AG09309 (cell line): ENCODE data around the gene PDIA4.

Experiments used
- DNase-seq: peaks from one replicate; pipeline ENCODE4 v3.0.0-alpha.2; 2010; ENCODE audit warnings: low read depth
- H3K4me3 ChIP-seq: 2 replicates; pipeline ENCODE4 v1.5.1; 2011; ENCODE audit warnings: mild to moderate bottlenecking, low read depth, low read length, moderate library complexity; ENCODE audit not compliant: control insufficient read depth
- TF ChIP-seq, protein P1 (sequence below): IDR thresholded peaks from 2 replicates; pipeline ENCODE4 v1.5.1; 2011; ENCODE audit warnings: mild to moderate bottlenecking, low read depth, low read length, inconsistent platforms; ENCODE audit not compliant: insufficient read depth, control insufficient read depth; ENCODE audit errors: missing control alignments

PDIA4 gene

DNA sequence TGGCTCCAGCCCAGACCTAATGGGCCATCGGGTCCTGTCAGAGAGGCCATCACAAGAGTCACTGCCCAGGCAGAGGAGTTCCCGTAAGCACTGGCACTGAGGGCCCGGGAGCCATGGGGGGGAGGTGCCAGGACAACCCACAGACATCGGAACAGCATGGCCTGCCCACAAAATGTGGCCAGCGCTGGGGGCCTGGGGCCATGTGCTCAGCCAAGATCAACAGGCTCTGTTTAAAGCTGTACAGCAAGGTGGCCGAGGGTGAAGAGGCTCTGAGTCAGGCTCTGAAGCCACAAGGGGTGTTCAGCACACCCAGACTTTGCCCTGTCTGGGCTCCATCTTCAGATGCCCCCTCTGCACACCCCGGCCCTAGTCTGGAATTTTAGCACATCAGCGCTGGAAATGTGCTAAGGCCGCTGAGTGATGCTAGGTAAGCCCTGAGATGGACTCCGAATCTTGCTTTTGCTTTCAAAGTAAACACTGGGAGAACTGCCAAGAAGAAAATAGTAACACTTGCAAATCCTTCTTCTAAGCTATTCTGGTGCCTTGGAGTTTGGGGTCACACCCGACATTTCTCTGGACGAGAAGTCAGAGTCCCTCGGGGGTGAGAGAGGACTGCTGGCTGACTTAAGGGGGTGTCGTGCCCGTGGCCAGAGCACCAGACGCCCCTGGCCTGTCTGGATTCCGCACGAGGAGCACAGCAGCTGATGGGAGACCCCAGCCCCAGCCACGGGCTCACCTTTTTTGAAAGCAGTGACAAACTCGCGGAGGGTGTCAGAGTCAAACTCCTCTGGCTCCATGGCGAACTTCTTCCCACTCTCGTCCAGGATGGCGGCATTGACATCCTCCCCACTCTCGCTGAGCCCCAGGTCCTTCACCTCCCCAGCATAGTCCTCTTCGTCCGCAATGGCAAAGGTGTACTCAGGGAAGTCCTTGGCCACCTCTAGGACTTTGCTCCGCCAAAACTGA, 23.6 kb downstream of the PDIA4 start:
- no peak for DNase-seq
- no peak overlapping the region for H3K4me3 ChIP-seq
- TF ChIP-seq, protein P1, sequence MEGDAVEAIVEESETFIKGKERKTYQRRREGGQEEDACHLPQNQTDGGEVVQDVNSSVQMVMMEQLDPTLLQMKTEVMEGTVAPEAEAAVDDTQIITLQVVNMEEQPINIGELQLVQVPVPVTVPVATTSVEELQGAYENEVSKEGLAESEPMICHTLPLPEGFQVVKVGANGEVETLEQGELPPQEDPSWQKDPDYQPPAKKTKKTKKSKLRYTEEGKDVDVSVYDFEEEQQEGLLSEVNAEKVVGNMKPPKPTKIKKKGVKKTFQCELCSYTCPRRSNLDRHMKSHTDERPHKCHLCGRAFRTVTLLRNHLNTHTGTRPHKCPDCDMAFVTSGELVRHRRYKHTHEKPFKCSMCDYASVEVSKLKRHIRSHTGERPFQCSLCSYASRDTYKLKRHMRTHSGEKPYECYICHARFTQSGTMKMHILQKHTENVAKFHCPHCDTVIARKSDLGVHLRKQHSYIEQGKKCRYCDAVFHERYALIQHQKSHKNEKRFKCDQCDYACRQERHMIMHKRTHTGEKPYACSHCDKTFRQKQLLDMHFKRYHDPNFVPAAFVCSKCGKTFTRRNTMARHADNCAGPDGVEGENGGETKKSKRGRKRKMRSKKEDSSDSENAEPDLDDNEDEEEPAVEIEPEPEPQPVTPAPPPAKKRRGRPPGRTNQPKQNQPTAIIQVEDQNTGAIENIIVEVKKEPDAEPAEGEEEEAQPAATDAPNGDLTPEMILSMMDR, result no peak

DNA sequence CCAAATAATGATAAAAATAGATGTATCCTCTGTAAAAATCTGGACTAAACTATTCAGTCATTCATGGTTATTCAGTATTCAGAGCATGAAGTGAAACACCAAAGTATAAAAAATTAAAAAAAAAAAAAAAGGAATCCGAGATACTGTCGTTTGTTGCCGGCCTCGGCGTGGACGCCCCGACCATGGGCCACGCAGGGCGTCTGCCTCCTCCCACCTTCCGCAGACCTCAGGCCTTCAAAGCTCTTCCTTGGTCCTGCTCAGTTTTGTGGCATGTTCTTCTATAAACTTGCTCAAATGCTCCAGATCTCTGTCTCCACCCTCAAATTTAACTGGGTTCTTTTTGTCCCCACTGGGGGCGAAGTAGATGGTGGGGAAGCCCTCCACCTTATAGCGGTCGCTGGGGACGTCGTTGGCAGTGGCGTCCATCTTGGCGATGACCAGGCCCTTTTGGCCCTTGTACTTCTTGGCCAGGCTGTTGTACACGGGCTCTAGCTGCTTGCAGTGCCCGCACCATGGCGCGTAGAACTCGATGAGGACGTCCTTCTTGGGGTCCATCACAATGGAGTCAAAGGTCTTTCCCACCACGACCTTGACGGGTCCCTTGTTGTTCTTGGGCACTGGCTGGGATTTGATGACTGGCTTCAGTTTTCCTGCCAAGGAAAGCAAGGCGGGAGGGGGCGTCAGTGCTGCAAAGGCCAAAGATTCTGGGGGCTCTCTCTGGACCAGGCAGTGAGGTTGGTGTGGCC, 24.6 kb downstream of the PDIA4 start:
- DNase-seq, result no peak
- no peak overlapping the region for H3K4me3 ChIP-seq
- TF ChIP-seq, protein P1, result no peak

DNA sequence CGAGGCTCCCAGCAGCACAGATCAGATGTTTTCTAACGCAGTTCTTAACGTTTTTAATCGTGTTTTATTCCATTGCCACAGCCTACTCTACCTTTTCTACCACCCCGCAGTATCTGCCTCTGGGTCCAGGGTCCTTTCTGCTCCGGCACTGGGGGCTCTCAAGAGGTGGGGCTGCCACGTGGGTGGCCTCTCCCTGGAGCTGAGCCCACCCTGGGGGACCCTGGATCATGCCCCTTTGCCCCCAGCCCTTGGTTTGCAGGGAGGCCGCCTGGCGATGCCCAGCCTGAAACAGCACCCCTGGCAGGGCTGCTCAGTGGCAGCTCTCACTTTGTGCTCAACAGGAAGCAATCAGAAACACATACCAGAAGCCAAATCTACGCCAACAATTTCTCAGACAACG, 25.3 kb downstream of the PDIA4 start:
- no peak overlapping the region for H3K4me3 ChIP-seq
- DNase-seq, result no peak
- TF ChIP-seq, protein P1, result no peak

DNA sequence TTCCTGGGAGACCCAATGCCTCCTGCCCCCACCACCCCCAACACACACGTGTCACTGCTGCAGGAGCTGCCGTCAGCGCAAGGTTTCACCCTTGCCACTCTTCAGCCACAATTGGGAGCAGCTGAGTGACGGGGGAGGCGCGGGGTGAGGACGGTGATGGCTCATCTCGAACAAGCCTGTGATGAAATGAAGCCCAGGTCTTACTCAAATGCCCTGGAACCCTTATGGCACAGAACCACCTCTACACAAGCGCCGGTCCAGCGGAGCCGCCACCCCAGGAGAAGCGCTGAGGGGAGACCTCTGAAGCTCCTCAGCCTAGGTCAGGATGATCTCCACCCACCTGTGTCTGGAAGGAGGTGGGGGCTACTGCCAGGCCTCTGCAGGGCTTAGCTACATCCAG, 25.7 kb downstream of the PDIA4 start:
- H3K4me3 ChIP-seq, result no peak overlapping the region
- TF ChIP-seq, protein P1, result no peak
- DNase-seq, result no peak

DNA sequence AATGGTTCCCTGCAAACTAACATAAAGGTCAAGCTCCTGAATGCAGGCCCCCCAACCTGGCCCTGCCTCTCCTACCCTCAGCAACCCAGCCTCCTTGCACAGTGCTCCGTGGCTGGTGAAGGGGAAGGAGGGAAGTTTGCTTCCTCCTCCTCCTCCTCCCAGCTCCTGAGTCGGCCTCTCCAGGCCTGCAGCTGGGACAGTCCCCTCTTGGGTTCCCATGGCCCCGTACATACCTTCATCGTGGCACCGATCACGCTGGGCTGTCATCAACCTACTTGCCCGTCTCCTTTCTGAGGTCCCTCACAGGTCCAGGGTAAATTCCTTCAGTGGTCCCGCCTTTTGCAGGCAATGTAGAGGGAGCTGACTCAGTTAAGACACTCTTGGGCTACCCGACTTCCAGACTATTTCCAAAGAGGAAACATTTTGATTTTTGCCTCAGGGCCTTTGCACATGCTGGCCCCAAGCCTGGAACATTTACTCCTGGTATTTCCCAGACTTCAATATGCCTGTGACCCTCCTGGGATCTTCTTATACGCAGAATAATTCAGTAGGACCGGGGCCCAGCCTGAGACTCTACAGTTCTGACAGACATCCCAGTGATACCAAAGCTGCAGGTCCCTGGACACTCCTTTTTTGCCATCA, 26.8 kb downstream of the PDIA4 start:
- TF ChIP-seq, protein P1, result no peak
- no peak overlapping the region for H3K4me3 ChIP-seq
- DNase-seq, result no peak

DNA sequence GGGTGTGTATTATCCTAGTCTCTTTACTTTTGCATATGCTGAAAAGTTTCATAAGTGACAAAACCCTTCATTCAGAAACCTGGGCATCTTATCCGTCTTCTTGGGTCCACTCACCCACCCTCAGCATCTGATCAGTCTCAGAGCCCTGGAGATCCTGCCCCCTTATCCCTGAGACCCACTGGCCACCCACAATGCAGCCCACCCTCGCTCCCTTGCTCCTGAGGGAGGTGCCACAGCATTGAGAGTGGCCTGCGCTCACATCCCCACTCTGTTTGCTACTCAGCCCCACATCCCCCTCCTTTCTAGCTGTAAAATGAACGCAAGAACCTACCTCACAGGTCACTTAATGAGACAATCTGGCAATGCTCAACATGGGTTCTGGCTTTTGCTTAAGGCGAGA, 27.3 kb downstream of the PDIA4 start:
- no peak for DNase-seq
- TF ChIP-seq, protein P1, result no peak
- H3K4me3 ChIP-seq, result no peak overlapping the region
